ENCODE measurements around the gene EPHA7. TPM values are rescaled to one million over a fixed set of nuclear protein-coding genes. Genes with fewer than 3 reads are reported as not detected.

EPHA7 gene
- polyA plus RNA-seq, 1 donor from 2014 or later, result 17.4 TPM

- TF ChIP-seq CTCF (IDR thresholded peaks at IDR 0.05; ENCODE audit: poor library complexity, severe bottlenecking), result no peak
- TF ChIP-seq TAF1 (IDR thresholded peaks at IDR 0.05; ENCODE audit: low read depth), result no peak
- TF ChIP-seq EP300 (conservative IDR thresholded peaks at IDR 0.05; ENCODE audit: poor library complexity, severe bottlenecking), result no peak
- no peak for TF ChIP-seq REST (IDR thresholded peaks at IDR 0.05; ENCODE audit: borderline replicate concordance)
- TF ChIP-seq POLR2AphosphoS5 (IDR thresholded peaks at IDR 0.05), result no peak
- TF ChIP-seq SMC3 (conservative IDR thresholded peaks at IDR 0.05; ENCODE audit: poor library complexity), result no peak
- no peak for TF ChIP-seq MXI1 (conservative IDR thresholded peaks at IDR 0.05; ENCODE audit: poor library complexity, severe bottlenecking)
- no peak for TF ChIP-seq EZH2 (IDR thresholded peaks at IDR 0.05; ENCODE audit: borderline replicate concordance, insufficient read depth, low read length, poor library complexity, severe bottlenecking)
- TF ChIP-seq RAD21 (conservative IDR thresholded peaks at IDR 0.05), result no peak
- no peaks in the 10 kb centered on the region for H3K36me3 ChIP-seq (ENCODE audit: insufficient read depth, low read length)
- H3K79me2 ChIP-seq (replicated peaks; ENCODE audit: insufficient read depth, low read length), result peaks cover 3% of the 10 kb centered on the region
Observed at GRCh38 chr6:93394471-93394870, 24.9 kb downstream of the EPHA7 start.

DNA sequence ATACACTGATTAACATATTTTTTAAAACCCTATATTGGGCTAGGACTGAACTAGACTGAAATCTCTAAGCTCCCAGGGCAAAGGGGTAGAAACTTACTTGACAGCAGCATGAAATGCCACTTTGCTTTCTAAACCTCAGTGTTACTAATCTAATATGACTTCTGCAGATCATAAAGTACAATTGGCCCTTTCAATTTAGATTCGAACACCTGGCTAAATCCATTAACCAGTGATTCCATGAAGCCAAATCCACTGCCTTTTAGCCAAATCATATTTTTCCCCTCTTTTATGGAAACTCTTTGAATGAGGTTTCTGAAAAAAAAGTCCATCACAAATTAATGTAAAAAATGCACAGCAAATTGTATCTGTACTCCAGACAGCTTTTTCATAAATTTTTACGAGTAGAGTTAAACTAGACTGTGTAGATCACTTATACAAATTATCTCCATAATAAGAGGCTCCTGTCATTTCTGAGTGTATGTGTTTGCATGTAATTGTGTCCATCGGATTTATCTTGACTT lies 25.7 kb downstream of the EPHA7 start:
- no peaks in the 10 kb centered on the region for H4K20me1 ChIP-seq (ENCODE audit: insufficient read depth)
- H3K9me2 ChIP-seq (ENCODE audit: insufficient read depth, low read length), result no peaks in the 10 kb centered on the region
- no peak overlapping the region for H3K9ac ChIP-seq (ENCODE audit: low read length)
- H3K27me3 ChIP-seq (ENCODE audit: insufficient read depth, low read depth, low read length), result no peaks in the 10 kb centered on the region
- H3K27ac ChIP-seq (ENCODE audit: low read length), result no peak overlapping the region
- H3K4me2 ChIP-seq (ENCODE audit: low read length), result no peak overlapping the region
- H2AFZ ChIP-seq (ENCODE audit: low read depth, low read length), result no peak overlapping the region
- no peaks in the 10 kb centered on the region for H3K36me3 ChIP-seq (ENCODE audit: insufficient read depth, low read length)
- no peaks in the 10 kb centered on the region for H3F3A ChIP-seq (ENCODE audit: insufficient read depth, low read length, poor library complexity, severe bottlenecking)
- no peaks in the 10 kb centered on the region for H3K9me3 ChIP-seq (ENCODE audit: low read length)
- no peak overlapping the region for H3K4me3 ChIP-seq (ENCODE audit: low read length)
- H3K79me2 ChIP-seq (replicated peaks; ENCODE audit: insufficient read depth, low read length), result peaks cover 3% of the 10 kb centered on the region
- TF ChIP-seq MXI1 (conservative IDR thresholded peaks at IDR 0.05; ENCODE audit: poor library complexity, severe bottlenecking) (no peak), EP300 (conservative IDR thresholded peaks at IDR 0.05; ENCODE audit: poor library complexity, severe bottlenecking) (no peak), RAD21 (conservative IDR thresholded peaks at IDR 0.05) (no peak), TAF1 (IDR thresholded peaks at IDR 0.05; ENCODE audit: low read depth) (no peak), CTCF (IDR thresholded peaks at IDR 0.05; ENCODE audit: poor library complexity, severe bottlenecking) (no peak), SMC3 (conservative IDR thresholded peaks at IDR 0.05; ENCODE audit: poor library complexity) (no peak), EZH2 (IDR thresholded peaks at IDR 0.05; ENCODE audit: borderline replicate concordance, insufficient read depth, low read length, poor library complexity, severe bottlenecking) (no peak), REST (IDR thresholded peaks at IDR 0.05; ENCODE audit: borderline replicate concordance) (no peak), POLR2AphosphoS5 (IDR thresholded peaks at IDR 0.05) (no peak)

More at GRCh38 chr6:93394471-93394870, 24.9 kb downstream of the EPHA7 start:
- no peak overlapping the region for H2AFZ ChIP-seq (ENCODE audit: low read depth, low read length)
- no peaks in the 10 kb centered on the region for H3K9me3 ChIP-seq (ENCODE audit: low read length)
- H4K20me1 ChIP-seq (ENCODE audit: insufficient read depth), result no peaks in the 10 kb centered on the region
- H3K9me2 ChIP-seq (ENCODE audit: insufficient read depth, low read length), result no peaks in the 10 kb centered on the region
- H3F3A ChIP-seq (ENCODE audit: insufficient read depth, low read length, poor library complexity, severe bottlenecking), result no peaks in the 10 kb centered on the region
- H3K4me3 ChIP-seq (ENCODE audit: low read length), result no peak overlapping the region
- no peaks in the 10 kb centered on the region for H3K27me3 ChIP-seq (ENCODE audit: insufficient read depth, low read depth, low read length)
- H3K9ac ChIP-seq (ENCODE audit: low read length), result no peak overlapping the region
- no peak overlapping the region for H3K27ac ChIP-seq (ENCODE audit: low read length)
- no peak overlapping the region for H3K4me2 ChIP-seq (ENCODE audit: low read length)

Data from neural cell (in vitro differentiated cells).